Activated CD8-positive, alpha-beta memory T cell treated with anti-CD3 and anti-CD28 coated beads for 36 hours (primary cell): ENCODE results near the gene FUNDC2. TPM values are rescaled to one million over a fixed set of nuclear protein-coding genes. Genes with fewer than 3 reads are reported as not detected.

ENCODE experiments used
- CTCF ChIA-PET: fragments of 350-600 bp; sonication (Branson Sonifier 250); formaldehyde crosslinking; loops from one replicate; lab custom pipeline; 2021; ENCODE audit warnings: antibody characterized with exemption; lab: Charles Lee
- POLR2A ChIA-PET: fragments of 350-600 bp; sonication (Branson Sonifier 250); formaldehyde crosslinking; loops from one replicate; lab custom pipeline; 2021; ENCODE audit warnings: antibody characterized with exemption; lab: Charles Lee
- total RNA-seq, 2 experiments: library from RNA; stranded (reverse); gene quantifications; one replicate each; pipeline ENCODE4 v1.2.3, GENCODE V29; 2021

FUNDC2 gene
- total RNA-seq, 2 experiments from 2014 or later, result 94.8 to 102 TPM

- ChIA-PET POLR2A (no interaction called here), CTCF (no interaction called here)
Measured at GRCh38 chrX:155020591-155020990, 6.1 kb upstream of the FUNDC2 start.

- ChIA-PET POLR2A (no interaction called here), CTCF (no interaction called here)
Measured at GRCh38 chrX:155022585-155022984, 4.1 kb upstream of the FUNDC2 start, which contains the start of gene F8. F8 (minus strand) TSS chrX:155022723; CDS start chrX:155022552, 171 bp downstream.

- CTCF ChIA-PET, result no interaction called here
- POLR2A ChIA-PET, result no interaction called here
Measured at GRCh38 chrX:155023907-155024833, 2.5 kb upstream of the FUNDC2 start.

GRCh38 chrX:155026420-155026726, 271 bp upstream of the FUNDC2 start:
- ChIA-PET POLR2A (interaction anchor here (0.6 to 1.1 kb wide), 5 partner anchors 36 to 237 kb away, joined by 3 read pairs; partner anchors contain the start of gene BRCC3), CTCF (no interaction called here)

GRCh38 chrX:155027509-155028066, 944 bp downstream of the FUNDC2 start:
- ChIA-PET CTCF (no interaction called here), POLR2A (no interaction called here)

- CTCF ChIA-PET, result no interaction called here
- POLR2A ChIA-PET, result no interaction called here
Measured at GRCh38 chrX:155028129-155028528, 1.5 kb downstream of the FUNDC2 start.

- POLR2A ChIA-PET, result no interaction called here
- CTCF ChIA-PET, result no interaction called here
Measured at GRCh38 chrX:155028877-155029291, 2.2 kb downstream of the FUNDC2 start.

GRCh38 chrX:155031657-155032056, 5.0 kb downstream of the FUNDC2 start:
- POLR2A ChIA-PET, result no interaction called here
- CTCF ChIA-PET, result no interaction called here

- POLR2A ChIA-PET, result no interaction called here
- CTCF ChIA-PET, result no interaction called here
Measured at GRCh38 chrX:155035688-155036087, 9.0 kb downstream of the FUNDC2 start.

- POLR2A ChIA-PET, result no interaction called here
Measured at GRCh38 chrX:155046129-155046810, 19.6 kb downstream of the FUNDC2 start.

GRCh38 chrX:155046811-155047528, 20.3 kb downstream of the FUNDC2 start:
- POLR2A ChIA-PET, result no interaction called here
- CTCF ChIA-PET, result no interaction called here

More at GRCh38 chrX:155046129-155046810, 19.6 kb downstream of the FUNDC2 start:
- CTCF ChIA-PET, result no interaction called here

GRCh38 chrX:155048977-155049619, 22.5 kb downstream of the FUNDC2 start:
- CTCF ChIA-PET, result interaction anchor here (1.0 kb wide), 1 partner anchor 8 kb away, joined by 3 read pairs; no protein-coding TSS in a partner anchor

GRCh38 chrX:155052738-155053498, 26.3 kb downstream of the FUNDC2 start:
- ChIA-PET CTCF (no interaction called here), POLR2A (no interaction called here)

More at GRCh38 chrX:155048977-155049619, 22.5 kb downstream of the FUNDC2 start:
- POLR2A ChIA-PET, result no interaction called here

GRCh38 chrX:155053656-155054055, 27.0 kb downstream of the FUNDC2 start:
- POLR2A ChIA-PET, result no interaction called here
- CTCF ChIA-PET, result no interaction called here

- ChIA-PET POLR2A (no interaction called here), CTCF (no interaction called here)
Measured at GRCh38 chrX:155054255-155054654, 27.6 kb downstream of the FUNDC2 start.

GRCh38 chrX:155055494-155055893, 28.9 kb downstream of the FUNDC2 start:
- ChIA-PET CTCF (no interaction called here), POLR2A (no interaction called here)

GRCh38 chrX:155056471-155056870, 29.8 kb downstream of the FUNDC2 start:
- ChIA-PET CTCF (interaction anchor here (0.9 to 2.8 kb wide), 6 partner anchors 7 to 139 kb away, joined by 3 to 8 read pairs (median 4); no protein-coding TSS in a partner anchor), POLR2A (no interaction called here)
